Measurements from ENCODE around the gene TAS2R8.
"Not testable (repeated sequence)": the region's sequence is repeated elsewhere in the genome, so short reads cannot be mapped to it uniquely, and the experiment has no call there.

Gene TAS2R8, protein sequence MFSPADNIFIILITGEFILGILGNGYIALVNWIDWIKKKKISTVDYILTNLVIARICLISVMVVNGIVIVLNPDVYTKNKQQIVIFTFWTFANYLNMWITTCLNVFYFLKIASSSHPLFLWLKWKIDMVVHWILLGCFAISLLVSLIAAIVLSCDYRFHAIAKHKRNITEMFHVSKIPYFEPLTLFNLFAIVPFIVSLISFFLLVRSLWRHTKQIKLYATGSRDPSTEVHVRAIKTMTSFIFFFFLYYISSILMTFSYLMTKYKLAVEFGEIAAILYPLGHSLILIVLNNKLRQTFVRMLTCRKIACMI

DNA sequence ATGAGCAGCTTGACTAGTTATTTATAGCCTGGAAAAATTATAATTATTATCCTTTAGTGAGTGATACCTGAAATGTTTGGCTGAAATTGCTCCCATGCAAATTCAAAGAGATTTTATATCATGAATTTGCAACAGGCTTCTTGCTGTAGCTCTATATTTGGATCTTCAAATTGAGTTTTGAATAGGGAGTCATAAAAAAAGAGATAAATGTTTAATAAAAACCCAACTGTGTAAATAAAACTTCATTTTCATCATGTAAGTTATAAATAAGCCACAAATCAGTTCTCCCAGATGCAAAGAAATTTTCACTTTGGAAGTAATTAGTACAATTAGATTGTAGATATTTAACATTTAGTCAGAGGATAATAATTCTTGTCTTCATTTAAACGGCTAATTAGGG is at the start of gene TAS2R8:
TSS of gene TAS2R8 (minus strand) at position 101 of the 400 bp plus-strand sequence. CDS start 306 bp downstream, outside the sequence.
- DNase-seq, result no peak

DNA sequence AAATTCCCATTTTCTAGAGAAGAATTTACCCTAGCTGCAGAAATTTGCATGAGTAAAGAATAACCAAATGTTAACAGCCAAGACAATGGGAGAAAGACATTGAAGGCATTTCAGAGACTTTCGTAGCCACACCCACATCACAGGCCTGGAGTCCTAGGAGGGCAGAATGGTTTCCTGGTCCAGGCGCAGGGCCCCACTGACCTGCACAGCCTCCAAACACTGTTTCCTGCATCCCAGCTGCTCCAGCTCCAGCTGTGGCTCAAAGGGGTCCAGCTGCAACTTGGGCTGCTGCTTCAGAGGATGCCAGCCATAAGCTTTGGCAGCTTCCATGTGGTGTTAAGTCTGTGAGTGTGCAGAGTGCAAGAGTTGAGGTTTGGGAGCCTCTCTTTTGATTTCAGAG is 48.7 kb upstream of the TAS2R8 start:
- no peak for DNase-seq

DNA sequence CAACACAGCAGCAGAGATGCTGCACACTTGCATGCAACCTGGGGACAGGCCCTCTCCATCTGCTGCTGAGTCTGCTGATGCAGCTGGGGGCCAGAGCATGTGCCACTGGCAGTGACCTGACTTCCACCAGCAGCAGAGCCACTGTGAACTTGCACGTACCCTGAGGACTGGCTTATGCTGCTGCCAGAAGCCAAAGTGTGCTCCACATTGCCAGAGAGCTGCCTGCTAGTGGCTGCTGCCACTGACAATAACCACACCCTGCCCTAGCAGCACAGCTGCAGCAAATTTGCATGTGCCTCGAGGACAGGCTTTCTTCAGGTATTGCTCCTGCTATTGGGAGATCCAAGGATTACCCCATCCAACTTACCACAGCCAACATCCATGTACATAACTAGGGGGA is 46.7 kb upstream of the TAS2R8 start:
- DNase-seq, result no peak

DNA sequence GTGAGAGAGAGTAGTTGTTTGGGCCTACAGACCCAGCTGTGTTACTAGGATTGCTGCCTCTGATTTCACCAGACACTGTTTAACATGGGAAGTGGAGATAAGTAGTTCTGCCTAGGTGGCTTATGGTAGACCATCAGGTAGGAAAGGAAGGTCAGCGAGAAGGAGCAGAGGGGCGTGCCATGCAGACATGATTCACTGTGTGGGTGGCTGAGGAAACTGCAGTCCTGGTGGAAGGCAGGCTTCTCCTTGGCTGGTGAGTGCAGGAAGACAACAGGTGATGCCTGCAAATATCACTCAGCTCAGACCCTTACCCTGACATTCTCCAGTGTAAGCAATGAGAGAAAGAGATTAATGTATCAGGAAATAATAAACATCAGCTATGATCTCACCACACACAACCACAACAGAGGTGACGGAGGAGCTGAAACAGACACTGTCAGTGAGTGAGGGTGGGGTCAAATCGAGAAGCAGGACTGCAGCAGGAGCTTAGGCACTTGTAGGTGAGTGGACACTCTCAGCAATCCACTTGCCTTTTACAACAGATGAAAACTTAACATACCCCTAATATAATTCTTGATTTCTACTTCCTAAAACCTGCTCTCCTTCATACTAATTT is 44.3 kb upstream of the TAS2R8 start:
- DNase-seq, result no peak

DNA sequence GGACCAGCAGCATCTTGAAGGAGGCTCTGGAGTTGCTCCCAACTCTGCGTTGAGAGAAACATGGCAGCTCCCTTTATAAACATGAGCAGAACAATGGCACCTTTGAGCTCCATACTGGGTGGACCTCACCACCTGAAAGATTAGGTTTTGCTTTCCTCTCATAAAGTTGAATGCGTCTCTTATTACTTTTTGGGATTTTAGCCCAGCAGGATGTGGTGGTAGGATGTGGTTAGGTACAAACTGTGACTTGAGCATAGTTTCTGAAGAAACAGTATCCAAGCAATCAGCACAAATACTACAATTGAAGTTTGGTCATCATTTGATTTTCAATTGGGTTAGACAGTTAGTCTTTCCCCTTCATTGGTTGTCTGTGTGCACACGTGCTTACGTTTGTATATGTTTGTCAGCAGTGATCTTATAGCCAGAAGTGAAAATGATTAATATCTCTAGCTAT is 42.4 kb upstream of the TAS2R8 start, which contains the start of gene PRR4:
TSS of gene PRR4 (minus strand) at position 51 of the 454 bp plus-strand sequence. CDS start at position 13, 38 bp downstream.
- DNase-seq, result no peak

DNA sequence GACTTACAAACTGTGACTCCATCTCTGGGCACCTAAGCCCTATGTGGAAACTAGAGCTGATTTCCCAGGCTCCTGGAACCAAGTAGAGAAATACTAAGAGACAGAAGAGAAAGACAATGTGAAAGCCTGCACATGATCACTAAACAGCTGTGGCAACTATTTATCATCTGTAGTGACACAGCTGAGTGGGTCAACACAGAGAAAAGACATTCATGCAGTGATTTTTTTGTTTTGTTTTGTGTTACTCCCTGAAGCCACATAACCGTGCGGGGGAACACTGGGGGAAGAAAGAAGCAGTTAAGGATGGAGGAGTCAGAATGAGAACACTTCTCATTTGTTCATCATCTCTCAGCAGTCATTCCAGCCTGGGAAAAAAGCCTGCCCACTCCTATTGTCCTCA is 40.7 kb upstream of the TAS2R8 start:
- no peak for DNase-seq

DNA sequence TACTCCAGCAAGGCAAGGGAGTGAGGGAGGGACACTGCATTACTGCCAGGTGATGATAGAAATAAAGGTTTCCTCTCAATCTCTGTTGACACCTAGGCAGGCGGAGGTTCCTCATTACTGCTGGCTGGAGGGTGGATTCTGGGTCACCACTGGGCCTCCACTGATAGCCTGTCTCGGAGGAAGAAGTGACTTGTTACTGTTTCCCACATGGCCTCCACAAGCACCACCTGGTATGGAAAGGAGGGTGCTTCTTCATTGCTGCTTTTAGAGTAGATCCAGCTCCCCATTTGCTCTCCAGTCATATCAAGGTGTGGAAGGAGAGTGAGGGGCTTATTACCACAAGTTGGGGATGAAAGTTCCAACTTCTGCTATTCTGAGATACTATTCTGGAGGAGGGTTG is 35.8 kb upstream of the TAS2R8 start:
- no peak for DNase-seq

DNA sequence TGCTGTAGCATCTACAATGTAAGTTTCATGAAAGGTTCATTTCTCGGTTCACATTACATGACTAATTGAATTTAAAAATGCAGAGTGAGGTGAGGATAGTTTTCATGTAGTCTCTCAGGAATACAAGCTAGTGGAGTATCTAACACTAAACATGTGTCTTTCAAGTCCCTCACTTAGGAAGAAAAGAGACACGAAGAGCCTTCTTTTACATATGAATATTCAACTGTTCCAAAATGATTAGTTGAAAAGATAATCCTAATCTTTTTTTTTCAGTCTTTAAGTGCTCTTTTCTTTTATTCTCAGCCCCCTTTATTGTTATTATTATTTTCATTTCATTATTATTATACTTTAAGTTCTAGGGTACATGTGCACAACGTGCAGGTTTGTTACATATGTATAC is 31.4 kb upstream of the TAS2R8 start:
- DNase-seq, result no peak

DNA sequence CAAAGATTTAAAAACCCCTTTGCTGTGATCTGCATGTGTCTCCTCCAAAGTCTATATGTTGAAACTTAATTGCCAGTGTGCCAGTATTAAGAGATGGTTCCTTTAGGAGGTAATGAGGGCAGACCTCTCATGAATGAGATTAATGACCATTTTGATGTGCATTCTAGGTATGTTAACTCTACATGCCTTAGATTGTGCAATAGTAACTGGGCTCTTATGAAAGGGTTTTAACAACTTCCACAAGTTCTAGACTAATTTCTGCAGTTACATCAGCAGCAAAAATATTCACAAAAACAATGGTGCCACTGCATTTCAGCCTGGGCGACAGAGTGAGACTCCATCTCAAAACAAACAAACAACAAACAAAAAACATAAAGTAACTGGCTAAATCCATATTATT is 22.9 kb upstream of the TAS2R8 start:
- DNase-seq, result no peak

DNA sequence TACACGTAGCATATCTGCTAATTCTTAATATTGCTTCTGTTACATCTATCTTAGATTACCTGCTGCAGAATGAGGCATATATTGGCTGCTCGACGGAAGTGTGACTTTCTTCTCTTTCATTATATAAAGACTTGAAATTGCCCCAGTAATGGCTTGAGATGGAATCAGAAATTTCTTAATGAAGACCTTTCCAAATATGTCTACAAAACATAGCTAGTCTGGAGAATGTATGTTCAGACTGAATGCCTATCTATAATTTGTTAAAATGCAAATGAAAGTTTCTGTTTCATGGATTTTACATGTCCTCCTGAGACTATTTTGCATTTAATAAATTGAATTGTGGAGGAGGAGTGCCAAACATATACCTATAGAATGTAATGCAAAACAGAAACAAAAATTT is 19.2 kb upstream of the TAS2R8 start, which contains the start of gene TAS2R10:
TSS of gene TAS2R10 (minus strand) at position 101 of the 400 bp plus-strand sequence. CDS start at position 12, 89 bp downstream.
- no peak for DNase-seq

DNA sequence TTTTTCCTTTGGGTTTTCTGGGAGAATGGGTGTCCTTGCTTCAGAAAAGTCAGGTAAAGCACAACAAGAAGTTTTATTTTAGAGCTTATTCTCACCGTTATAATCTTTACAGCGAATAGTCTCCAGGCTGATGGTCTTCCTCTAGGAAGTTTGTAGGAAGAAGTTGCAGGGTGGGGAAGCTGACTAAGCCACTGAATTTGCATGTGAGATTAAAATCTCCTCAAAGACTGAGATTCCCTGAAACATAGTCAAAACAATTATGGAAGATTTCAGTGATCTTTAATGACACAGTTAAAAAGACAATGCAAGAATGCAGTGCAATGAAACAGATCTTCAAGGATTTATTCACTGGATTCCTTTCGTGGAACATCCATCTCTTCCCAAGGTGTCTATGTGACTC is 17.9 kb upstream of the TAS2R8 start:
- DNase-seq, result no peak

DNA sequence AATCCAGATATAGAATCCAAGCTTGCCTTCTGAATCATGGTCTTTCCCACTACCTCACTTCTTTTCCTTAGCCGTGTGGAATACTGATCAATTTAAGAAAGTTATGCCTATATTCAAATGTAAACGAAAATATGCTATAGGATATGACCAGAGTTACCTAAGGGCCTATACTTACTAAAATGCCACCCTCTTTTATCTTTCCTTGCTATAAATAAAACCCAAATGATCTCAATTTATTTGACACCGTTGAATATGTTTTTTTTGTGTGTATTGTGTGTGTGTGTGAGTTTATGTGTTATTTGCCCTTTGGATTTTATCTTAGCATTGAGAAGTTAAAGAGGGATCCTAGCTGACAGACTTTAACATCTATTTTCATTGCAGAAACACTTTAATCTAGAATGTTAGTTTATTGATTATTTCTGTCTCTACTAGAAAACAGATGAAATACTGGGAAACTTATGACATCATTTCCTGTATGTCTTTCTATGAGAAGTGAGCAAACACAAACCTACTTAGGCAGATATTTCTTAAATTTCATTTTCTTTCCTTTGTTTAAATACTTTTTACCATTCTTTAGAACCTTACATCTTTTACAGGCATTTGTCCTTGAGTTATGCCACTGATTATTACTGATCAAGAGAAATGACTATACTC is 4.9 kb upstream of the TAS2R8 start:
- no peak for DNase-seq

DNA sequence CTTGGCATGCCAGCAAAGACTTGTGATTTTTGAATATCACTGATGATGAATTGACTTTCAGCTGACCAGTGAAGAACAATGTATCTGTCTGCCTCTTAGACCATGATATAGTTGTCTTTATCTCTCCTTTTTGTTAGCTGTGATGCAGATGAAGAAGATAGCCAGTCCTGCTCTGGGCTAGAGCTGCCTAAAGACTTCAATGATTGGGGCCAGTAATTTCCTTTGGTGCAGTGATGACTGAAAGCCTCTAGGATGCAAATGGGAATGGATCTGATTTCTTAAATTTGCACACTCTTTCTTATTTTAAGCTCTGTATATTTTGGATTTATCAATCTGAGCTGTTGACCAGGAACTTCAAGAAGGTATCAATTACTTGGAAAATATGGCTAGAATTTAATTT is 3.0 kb upstream of the TAS2R8 start, which contains the start of gene TAS2R9:
TSS of gene TAS2R9 (minus strand) at position 101 of the 400 bp plus-strand sequence. CDS start at position 8, 93 bp downstream.
- DNase-seq, result no peak

DNA sequence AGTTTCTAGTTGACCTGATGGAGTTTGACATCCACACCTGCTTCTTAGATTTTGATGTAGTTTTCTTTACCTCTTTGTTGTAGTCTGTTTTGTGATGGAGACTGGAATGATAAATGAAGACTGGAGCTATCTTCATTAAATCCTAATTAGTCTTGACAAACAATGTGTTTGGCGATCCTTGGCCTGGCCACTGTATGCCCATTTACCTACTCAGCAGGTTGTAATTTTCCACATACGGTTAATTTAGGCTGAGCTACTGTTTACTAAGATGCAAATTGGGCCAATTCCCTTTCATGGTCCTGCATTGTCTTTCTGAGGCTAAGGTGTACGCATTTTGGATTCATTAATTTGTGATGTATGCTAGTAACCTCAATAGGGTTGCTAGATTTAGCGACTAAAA is 4.5 kb downstream of the TAS2R8 start, which contains the start of gene TAS2R7:
TSS of gene TAS2R7 (minus strand) at position 41 of the 400 bp plus-strand sequence. CDS start 57 bp downstream, outside the sequence.
- no peak for DNase-seq

DNA sequence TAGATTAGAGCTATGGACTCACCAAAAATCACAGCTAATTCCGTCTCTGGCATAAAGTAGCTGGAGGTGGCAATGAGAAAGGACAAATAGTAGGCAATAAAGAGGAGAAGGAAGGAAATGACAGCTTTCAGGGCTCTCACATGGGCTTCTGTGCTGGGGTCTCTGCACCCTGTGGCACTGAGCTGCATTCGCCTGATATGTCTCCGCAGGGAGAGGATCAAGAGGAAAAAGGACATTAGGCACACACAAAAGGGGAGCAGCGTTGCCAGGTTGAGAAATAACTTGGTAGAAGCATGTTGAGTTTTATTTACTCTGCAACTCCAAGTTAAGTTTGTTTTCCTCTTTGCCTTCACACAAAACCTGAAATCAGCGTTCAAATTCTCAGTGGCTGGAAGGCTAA is 5.3 kb downstream of the TAS2R8 start:
- DNase-seq, result no peak

DNA sequence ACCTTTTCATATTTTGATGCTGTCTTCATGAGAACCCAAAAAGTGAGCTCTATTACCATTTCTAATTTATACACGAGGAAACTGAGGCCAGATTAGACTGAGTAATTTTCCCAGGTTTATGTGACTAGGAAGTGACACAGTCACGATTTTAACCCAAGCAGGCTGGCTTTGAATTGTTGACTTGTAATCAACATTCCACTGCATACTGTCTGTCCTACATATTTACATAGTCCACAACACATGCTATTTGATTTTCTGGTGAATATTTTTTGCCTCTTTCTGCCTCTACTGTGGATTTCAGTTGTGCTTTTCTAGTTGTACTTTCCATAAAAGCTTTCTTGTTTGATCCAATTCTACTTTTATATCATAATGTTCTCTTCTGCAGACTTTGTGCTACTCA is 12.9 kb downstream of the TAS2R8 start:
- no peak for DNase-seq

DNA sequence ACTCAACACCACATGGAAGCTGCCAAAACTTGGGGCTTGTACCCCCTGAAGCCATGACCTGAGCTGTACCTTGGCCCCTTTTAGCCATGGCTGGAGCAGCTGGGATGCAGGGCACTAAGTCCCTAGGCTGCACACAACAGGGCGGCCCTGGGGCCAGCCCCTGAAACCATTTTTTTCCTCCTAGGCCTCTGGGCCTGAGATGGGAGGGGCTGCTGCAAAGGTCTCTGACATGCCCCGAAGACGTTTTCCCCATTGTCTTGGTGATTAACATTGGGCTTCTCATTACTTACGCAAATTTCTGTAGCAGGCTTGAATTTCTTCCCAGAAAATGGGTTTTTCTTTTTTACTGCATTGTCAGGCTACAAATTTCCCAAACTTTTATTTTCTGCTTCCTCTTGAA is 15.3 kb downstream of the TAS2R8 start:
- DNase-seq, result not testable (repeated sequence)

DNA sequence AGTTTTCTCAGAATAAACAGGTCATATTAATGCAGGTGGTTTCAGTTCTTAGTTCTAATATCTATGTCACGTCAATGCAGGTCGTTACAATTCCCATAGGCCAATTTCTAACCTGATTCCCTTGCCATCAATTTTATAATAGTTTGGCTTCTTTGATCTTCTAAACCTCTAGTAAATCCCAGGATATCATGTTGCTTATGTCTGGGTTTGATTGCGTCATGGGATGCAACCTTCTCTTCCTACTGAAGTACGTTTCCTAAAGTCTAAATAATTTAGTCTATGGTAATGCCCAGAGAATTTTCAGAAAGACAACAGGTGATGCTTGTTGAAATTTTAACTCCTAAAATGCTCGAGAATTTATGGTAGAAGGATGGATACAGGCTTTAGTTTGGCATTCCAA is 23.8 kb downstream of the TAS2R8 start:
- no peak for DNase-seq

DNA sequence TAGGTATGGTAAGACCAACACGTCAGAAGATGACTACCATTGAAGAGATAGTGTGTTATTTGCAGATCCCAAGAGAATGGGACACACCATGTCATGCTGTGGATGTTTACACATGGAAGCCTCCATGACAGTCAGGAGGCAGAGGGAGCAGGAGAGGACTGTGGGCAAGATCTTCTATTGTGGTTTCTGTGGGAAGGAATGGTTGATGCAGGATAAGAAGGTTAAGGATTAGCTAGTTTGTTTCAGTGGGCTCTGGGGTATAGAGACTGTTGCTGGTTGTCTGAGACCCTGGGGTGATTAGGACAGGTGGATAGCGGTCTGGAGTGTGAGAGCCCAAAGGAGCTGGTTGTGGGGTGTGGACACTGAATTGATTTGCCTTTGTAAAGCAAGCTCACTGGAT is 28.0 kb downstream of the TAS2R8 start:
- DNase-seq, result no peak

DNA sequence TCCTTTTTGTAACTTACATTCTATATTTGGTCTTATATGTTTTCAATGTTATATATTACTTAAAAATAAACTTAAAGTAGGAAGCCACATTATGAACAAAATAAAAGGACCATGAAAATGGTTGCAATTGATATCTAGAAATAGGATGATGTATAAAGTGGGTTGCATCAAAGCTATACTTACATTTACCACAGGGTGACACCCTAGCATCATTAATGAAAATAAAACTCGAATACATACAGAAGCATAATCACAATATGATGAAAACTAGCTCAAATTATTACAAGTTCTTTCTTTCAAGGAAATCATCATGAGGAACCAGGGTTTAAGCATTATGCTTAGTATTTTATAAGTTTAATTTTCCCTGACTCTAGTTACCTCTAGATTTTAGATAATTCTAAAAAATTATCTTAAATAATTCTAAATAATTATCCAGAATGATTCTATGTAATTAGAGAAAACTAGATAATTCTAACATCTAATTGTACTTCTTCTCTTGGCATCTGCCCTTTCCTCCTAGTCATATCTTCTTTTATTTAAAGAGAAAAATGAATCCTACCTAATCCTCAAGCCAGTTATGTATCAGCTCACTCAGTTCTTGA is 35.9 kb downstream of the TAS2R8 start:
- no peak for DNase-seq

DNA sequence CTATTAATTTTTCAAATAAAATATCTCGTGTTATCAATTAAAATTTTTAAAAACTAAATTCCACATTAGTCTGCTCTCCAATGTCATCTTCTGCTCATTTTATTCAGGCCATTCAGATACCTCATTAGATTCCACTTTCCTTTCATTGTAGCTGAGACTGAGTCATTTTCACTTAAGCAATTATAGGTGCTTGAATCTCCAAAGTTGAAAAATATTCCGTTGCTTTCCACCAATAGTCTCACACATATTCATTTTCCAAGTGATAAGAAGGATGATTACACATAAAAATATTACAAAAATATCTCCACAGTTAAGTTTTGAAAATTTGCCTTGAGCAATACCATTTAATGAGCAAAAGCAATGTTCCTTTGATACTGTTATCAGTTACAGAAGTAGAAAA is 47.4 kb downstream of the TAS2R8 start:
- DNase-seq, result no peak

DNA sequence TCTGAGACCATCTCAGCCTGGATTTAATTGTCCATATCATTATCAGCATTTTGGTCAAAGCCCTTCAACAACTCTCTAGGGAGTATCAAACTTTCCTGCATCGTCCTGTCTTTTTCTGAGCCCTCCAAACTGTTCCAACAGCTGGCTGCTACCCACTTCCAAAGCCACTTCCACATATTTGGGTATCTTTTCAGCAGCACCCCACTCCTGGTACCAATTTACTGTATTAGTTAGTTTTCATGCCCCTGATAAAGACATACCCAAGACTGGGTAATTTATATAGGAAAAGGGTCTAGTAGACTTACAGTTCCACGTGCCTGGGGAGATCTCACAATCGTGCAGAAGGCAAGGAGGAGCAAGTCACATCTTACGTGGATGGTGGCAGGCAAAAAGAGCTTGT is 50.9 kb downstream of the TAS2R8 start:
- no peak for DNase-seq

All from hypothalamus (tissue), 51 donors.